ENCODE results near the gene SWI5. TPM values are rescaled to one million over a fixed set of nuclear protein-coding genes. Genes with fewer than 3 reads are reported as not detected.
A peak's percentile ranks its signal among the peaks of the same experiment; 100 is the strongest.

Gene SWI5
- total RNA-seq, 1 donor: 20.3 TPM

GRCh38 chr9:128292009-128292408, 15.9 kb downstream of the SWI5 start:
- Histone ChIP-seq H2AFZ (ENCODE audit: low read length) (no peak overlapping the region), H3K4me2 (ENCODE audit: insufficient read depth, low read length) (no peak overlapping the region), H3K27ac (ENCODE audit: low read depth, low read length) (no peak overlapping the region), H3K4me3 (ENCODE audit: insufficient read depth, low read length) (no peak overlapping the region), H3K36me3 (ENCODE audit: insufficient read depth, low read length) (peaks cover 10% of the 10 kb centered on the region), H3K4me1 (ENCODE audit: insufficient read depth, low read length) (peaks cover 11% of the 10 kb centered on the region), H3K9me3 (ENCODE audit: low read depth, low read length) (no peaks in the 10 kb centered on the region), H3K79me2 (ENCODE audit: insufficient read depth, low read length) (no peaks in the 10 kb centered on the region), H3K27me3 (ENCODE audit: insufficient read depth, low read length) (no peaks in the 10 kb centered on the region), H4K20me1 (ENCODE audit: insufficient read depth, low read length) (peaks cover 3% of the 10 kb centered on the region)
- no peak for DNase-seq (ENCODE audit: insufficient read length, low spot score, missing footprints)
- no peak for TF ChIP-seq CTCF (IDR thresholded peaks at IDR 0.05; ENCODE audit: extremely low read depth, low read depth, low read length)

GRCh38 chr9:128293091-128293490, 17.0 kb downstream of the SWI5 start:
- Histone ChIP-seq H3K9me3 (ENCODE audit: low read depth, low read length) (no peaks in the 10 kb centered on the region), H3K4me1 (ENCODE audit: insufficient read depth, low read length) (peaks cover 11% of the 10 kb centered on the region), H4K20me1 (ENCODE audit: insufficient read depth, low read length) (peaks cover 3% of the 10 kb centered on the region), H3K4me2 (ENCODE audit: insufficient read depth, low read length) (no peak overlapping the region), H3K27me3 (ENCODE audit: insufficient read depth, low read length) (no peaks in the 10 kb centered on the region), H3K27ac (ENCODE audit: low read depth, low read length) (no peak overlapping the region), H2AFZ (ENCODE audit: low read length) (no peak overlapping the region), H3K4me3 (ENCODE audit: insufficient read depth, low read length) (no peak overlapping the region), H3K36me3 (ENCODE audit: insufficient read depth, low read length) (peaks cover 10% of the 10 kb centered on the region), H3K79me2 (ENCODE audit: insufficient read depth, low read length) (no peaks in the 10 kb centered on the region)
- peak; percentile 74 for DNase-seq (ENCODE audit: insufficient read length, low spot score, missing footprints)
- no peak for TF ChIP-seq CTCF (IDR thresholded peaks at IDR 0.05; ENCODE audit: extremely low read depth, low read depth, low read length)

- H2AFZ ChIP-seq (ENCODE audit: low read length): no peak overlapping the region
- H3K4me1 ChIP-seq (ENCODE audit: insufficient read depth, low read length): peaks cover 11% of the 10 kb centered on the region
- peaks cover 4% of the 10 kb centered on the region for H3K36me3 ChIP-seq (ENCODE audit: insufficient read depth, low read length)
- TF ChIP-seq CTCF (IDR thresholded peaks at IDR 0.05; ENCODE audit: extremely low read depth, low read depth, low read length): no peak
- no peak overlapping the region for H3K4me2 ChIP-seq (ENCODE audit: insufficient read depth, low read length)
- no peak for DNase-seq (ENCODE audit: insufficient read length, low spot score, missing footprints)
- no peak overlapping the region for H3K4me3 ChIP-seq (ENCODE audit: insufficient read depth, low read length)
- no peaks in the 10 kb centered on the region for H3K9me3 ChIP-seq (ENCODE audit: low read depth, low read length)
- no peak overlapping the region for H3K27ac ChIP-seq (ENCODE audit: low read depth, low read length)
- no peaks in the 10 kb centered on the region for H3K27me3 ChIP-seq (ENCODE audit: insufficient read depth, low read length)
- H4K20me1 ChIP-seq (ENCODE audit: insufficient read depth, low read length): no peaks in the 10 kb centered on the region
- no peaks in the 10 kb centered on the region for H3K79me2 ChIP-seq (ENCODE audit: insufficient read depth, low read length)
Observed at GRCh38 chr9:128294142-128294541, 18.1 kb downstream of the SWI5 start.

- Histone ChIP-seq H2AFZ (ENCODE audit: low read length) (no peak overlapping the region), H3K36me3 (ENCODE audit: insufficient read depth, low read length) (peaks cover 4% of the 10 kb centered on the region), H3K27me3 (ENCODE audit: insufficient read depth, low read length) (no peaks in the 10 kb centered on the region), H3K9me3 (ENCODE audit: low read depth, low read length) (no peaks in the 10 kb centered on the region), H3K4me1 (ENCODE audit: insufficient read depth, low read length) (peaks cover 13% of the 10 kb centered on the region), H3K4me2 (ENCODE audit: insufficient read depth, low read length) (no peak overlapping the region), H3K4me3 (ENCODE audit: insufficient read depth, low read length) (no peak overlapping the region), H4K20me1 (ENCODE audit: insufficient read depth, low read length) (no peaks in the 10 kb centered on the region), H3K79me2 (ENCODE audit: insufficient read depth, low read length) (no peaks in the 10 kb centered on the region), H3K27ac (ENCODE audit: low read depth, low read length) (no peak overlapping the region)
- TF ChIP-seq CTCF (IDR thresholded peaks at IDR 0.05; ENCODE audit: extremely low read depth, low read depth, low read length): no peak
- no peak for DNase-seq (ENCODE audit: insufficient read length, low spot score, missing footprints)
Observed at GRCh38 chr9:128296340-128297220, 20.5 kb downstream of the SWI5 start.

All from osteoblast (primary cell).